HepG2 (cell line): Measurements from ENCODE around the gene PPM1F. TPM values are rescaled to one million over a fixed set of nuclear protein-coding genes. Genes with fewer than 3 reads are reported as not detected.

Experiments used
- ATAC-seq: fragments of 200-7000 bp; cut with Tn5 transposase; 3 replicates; pipeline ENCODE4 v1.9.1; 2020; ENCODE audit warnings: mild to moderate bottlenecking, moderate library complexity
- BruUV-seq: library from RNA; stranded (reverse); fragments of 400-500 nt; replicated peaks from 2 replicates; lab custom pipeline; 2021; lab: Mats Ljungman, UMichigan
- CTCF ChIA-PET: fragments of 300-600 bp; formaldehyde crosslinking; extraction: SDS; loops from one replicate; lab custom pipeline; 2021; ENCODE audit warnings: low total read pairs, inconsistent platforms, low intra/inter-chr PET ratio; lab: Yijun Ruan, JAX
- POLR2A ChIA-PET: fragments of 350-600 bp; sonication (Branson Sonifier 250); formaldehyde crosslinking; loops from one replicate; lab custom pipeline; 2020; ENCODE audit warnings: antibody characterized with exemption, inconsistent platforms; lab: Yijun Ruan, JAX
- DNase-seq: peaks from one replicate; pipeline ENCODE4 v3.0.0-alpha.2; 2015; ENCODE audit warnings: low spot score
- FAIRE-seq: peaks from 3 replicates; lab custom pipeline; 2011; peaks lifted over from hg19 to GRCh38; lab: Jason Lieb, UNC
- H2AFZ ChIP-seq: one replicate; pipeline ENCODE4 v1.6.1; 2011; ENCODE audit warnings: low read length, inconsistent platforms
- H3K27ac ChIP-seq: fragments of 300-600 bp; 3 replicates; pipeline ENCODE4 v1.8.0; 2011; ENCODE audit warnings: mixed run types, mild to moderate bottlenecking, mixed read lengths, low read length, inconsistent platforms; ENCODE audit not compliant: insufficient read depth; ENCODE audit errors: extremely low read length
- H3K27me3 ChIP-seq, 2 experiments: fragments of 200-600 bp in 1 of 2; 2 replicates in 1 of 2; 3 replicates in 1 of 2; pipeline versions ENCODE4 v1.6.0 to v1.8.0; 2011; ENCODE audit warnings: low read length in 2 of 2, mild to moderate bottlenecking in 2 of 2, moderate library complexity in 2 of 2, inconsistent platforms in 1 of 2; ENCODE audit not compliant: insufficient read depth in 2 of 2, control insufficient read depth in 1 of 2
- H3K36me3 ChIP-seq, 2 experiments: fragments of 200-600 bp in 1 of 2; replicated peaks in 1 of 2; 2 replicates in 1 of 2; 3 replicates in 1 of 2; pipeline versions ENCODE4 v1.5.1 to v1.8.0; 2011; ENCODE audit warnings: low read length in 2 of 2, inconsistent platforms in 1 of 2; ENCODE audit not compliant: insufficient read depth in 2 of 2, control insufficient read depth in 1 of 2
- H3K4me1 ChIP-seq: 2 replicates; pipeline ENCODE4 v1.5.1; 2012; ENCODE audit warnings: low read length, inconsistent platforms; ENCODE audit not compliant: insufficient read depth
- H3K4me2 ChIP-seq: 2 replicates; pipeline ENCODE4 v1.6.0; 2011; ENCODE audit warnings: low read depth, low read length, inconsistent platforms
- H3K4me3 ChIP-seq, 3 experiments: fragments of 200-600 bp in 1 of 3; sonication (generic), shearing (Covaris generic) in 1 of 3; replicated peaks in 1 of 3; 2 replicates each; pipeline ENCODE4 v1.5.1; 2011 to 2016; ENCODE audit warnings: low read length in 3 of 3, inconsistent platforms in 2 of 3, low read depth in 2 of 3, mild to moderate bottlenecking in 2 of 3, control low read depth in 1 of 3, mixed read lengths in 1 of 3; ENCODE audit not compliant: insufficient read depth in 1 of 3
- H3K79me2 ChIP-seq: one replicate; pipeline ENCODE4 v1.6.1; 2011; ENCODE audit warnings: low read length, inconsistent platforms; ENCODE audit not compliant: insufficient read depth
- H3K9ac ChIP-seq: 2 replicates; pipeline ENCODE4 v1.6.0; 2011; ENCODE audit warnings: mild to moderate bottlenecking, low read depth, low read length, inconsistent platforms; ENCODE audit not compliant: insufficient read depth
- H3K9me3 ChIP-seq: 2 replicates; pipeline ENCODE4 v1.5.1; 2012; ENCODE audit warnings: mild to moderate bottlenecking, low read length
- H4K20me1 ChIP-seq: 2 replicates; pipeline ENCODE4 v1.6.0; 2011; ENCODE audit warnings: inconsistent platforms, mild to moderate bottlenecking, low read length, moderate library complexity; ENCODE audit not compliant: insufficient read depth
- ARID5B ChIP-seq: IDR thresholded peaks from 2 replicates; pipeline ENCODE4 v1.4.0; 2020; ENCODE audit warnings: mild to moderate bottlenecking, missing genetic modification reagents
- FOXJ3 ChIP-seq: sonication (generic); formaldehyde crosslinking; IDR thresholded peaks from 2 replicates; pipeline ENCODE4 v1.4.0; 2020; ENCODE audit warnings: missing genetic modification reagents, mild to moderate bottlenecking, borderline replicate concordance
- GATA4 ChIP-seq: sonication (generic); IDR thresholded peaks from 2 replicates; pipeline ENCODE4 v1.6.1; 2016; ENCODE audit warnings: antibody characterized with exemption, low read depth, borderline replicate concordance
- LCORL ChIP-seq, 2 experiments: fragments of 450-650 bp in 1 of 2; sonication (generic) in 1 of 2; formaldehyde crosslinking in 1 of 2; IDR thresholded peaks; 2 replicates each; pipeline versions ENCODE4 v1.5.0 to v1.6.1; 2017 to 2020; ENCODE audit warnings: antibody characterized with exemption in 1 of 2, missing genetic modification reagents in 1 of 2
- RORA ChIP-seq: sonication (generic); formaldehyde crosslinking; IDR thresholded peaks from 2 replicates; pipeline ENCODE4 v1.5.0; 2020; ENCODE audit warnings: mild to moderate bottlenecking, missing genetic modification reagents, moderate library complexity
- U2AF1 ChIP-seq: fragments of 200-400 bp; formaldehyde crosslinking; optimal IDR thresholded peaks from 2 replicates; pipeline ENCODE3; 2017; ENCODE audit warnings: mild to moderate bottlenecking, low read depth, low read length
- WGBS: methylation state at CpG from one replicate; pipeline ENCODE4 v1.1.6; 2017; ENCODE audit warnings: low lambda C conversion rate; 5-methylcytosine and 5-hydroxymethylcytosine counted together
- in situ Hi-C: cut with HindIII; loops from 2 replicates; pipeline ENCODE4 v1.10.0; 2017; ENCODE audit warnings: low pct_unique_long_range_greater_than_20kb; ENCODE audit not compliant: extremely low pct_ligation_motif_present
- intact Hi-C: fragments of 100-400 bp; cut with micrococcal nuclease; formaldehyde crosslinking; loops from one replicate; pipeline ENCODE4 v1.10.0; 2022; ENCODE audit not compliant: unreplicated experiment
- polyA plus RNA-seq, 8 experiments: library from polyadenylated mRNA; depleted of rRNA in 3 of 8; stranded (reverse) in 7 of 8; unstranded in 1 of 8; fragments of >200 nt; fragmentation: Illumina TruSeq in 4 of 8; extraction: Trizol in 4 of 8; gene quantifications; 2 replicates each; pipeline versions ENCODE4 v1.2.1 to v1.2.3, GENCODE V29; 2011 to 2016; ENCODE audit warnings: low read depth in 4 of 8, missing spikeins in 1 of 8, mixed read lengths in 1 of 8; ENCODE audit not compliant: insufficient read depth in 1 of 8
- total RNA-seq, 5 experiments: library from RNA; depleted of rRNA; stranded (reverse); fragments of >200 nt; fragmentation: Illumina TruSeq; extraction: Trizol; gene quantifications; 2 replicates each; pipeline ENCODE4 v1.2.3, GENCODE V29; 2016; ENCODE audit warnings: low read depth in 1 of 5

Gene PPM1F
- total and polyA plus RNA-seq, 2 of the 13 experiments (the other 11 are each of a cell fraction or from before 2014, with no cell fraction given): 11.0 to 19.6 TPM

GRCh38 chr22:21975854-21976345 is 23.3 kb upstream of the PPM1F start (continued):
- no peak for TF ChIP-seq FOXJ3 (CRISPR knock-in tag)
- no peak for TF ChIP-seq ARID5B
- TF ChIP-seq GATA4: no peak
- no peak for TF ChIP-seq RORA (CRISPR knock-in tag)

GRCh38 chr22:21975273-21975672 is 22.6 kb upstream of the PPM1F start:
- peaks cover 19 to 57% of the 10 kb centered on the region in 2 experiments for H3K36me3 ChIP-seq
- H3K27ac ChIP-seq: no peak overlapping the region
- H3K9ac ChIP-seq: no peak overlapping the region
- ATAC-seq (no peak), DNase-seq (no peak), FAIRE-seq (no peak)
- no peaks in the 10 kb centered on the region for H4K20me1 ChIP-seq
- in situ Hi-C loops (no loop called here), intact Hi-C loops (no loop called here)
- ChIA-PET POLR2A (no interaction called here), CTCF (no interaction called here)
- BruUV-seq: no TSS peak
- no peaks in the 10 kb centered on the region for H3K79me2 ChIP-seq
- no peaks in the 10 kb centered on the region for H3K27me3 ChIP-seq
- no peak overlapping the region for H3K4me3 ChIP-seq
- no peak overlapping the region for H3K4me2 ChIP-seq
- 98% methylated on average over 5 of the region's 5 CpGs for WGBS
- no peak overlapping the region for H2AFZ ChIP-seq
- TF ChIP-seq LCORL (IDR thresholded peaks at IDR 0.05): peak; percentile 48; the same call in 1 of the 2 replicates
- TF ChIP-seq LCORL (CRISPR knock-in tag; IDR thresholded peaks at IDR 0.05): no peak
- no peak for TF ChIP-seq U2AF1
- TF ChIP-seq, all 625 proteins: peak for 1
- Histone ChIP-seq H3K9me3 (no peaks in the 10 kb centered on the region), H3K4me1 (no peaks in the 10 kb centered on the region)
